Tibial nerve (tissue), 4 donors: ENCODE data around the gene FGD6.

ENCODE experiments used
- CTCF ChIP-seq, 5 experiments: fragments of 200-600 bp in 3 of 5; fragments of 450-650 bp in 2 of 5; sonication (generic) in 3 of 5; IDR thresholded peaks; one replicate each; pipeline ENCODE4 v1.5.1; 2016 to 2019; ENCODE audit warnings: antibody characterized with exemption in 5 of 5, mild to moderate bottlenecking in 3 of 5, moderate library complexity in 2 of 5
- EP300 ChIP-seq, 2 donors: sonication (generic); formaldehyde crosslinking; IDR thresholded peaks; one replicate each; pipeline ENCODE4 v1.6.1; 2017; ENCODE audit warnings: antibody characterized with exemption in 2 of 2, mild to moderate bottlenecking in 1 of 2

GRCh38 chr12:95116341-95116740, 100.9 kb downstream of the FGD6 start:
- TF ChIP-seq CTCF (IDR thresholded peaks at IDR 0.05) = no peak
- TF ChIP-seq EP300 (IDR thresholded peaks at IDR 0.05) = no peak
